Subcutaneous adipose tissue (tissue), 4 donors: ENCODE measurements around the gene STAU1. TPM values are rescaled to one million over a fixed set of nuclear protein-coding genes. Genes with fewer than 3 reads are reported as not detected.

Source experiments
- CTCF ChIP-seq: fragments of 450-650 bp; IDR thresholded peaks from one replicate; pipeline ENCODE4 v1.5.1; 2016; ENCODE audit warnings: low read depth, mild to moderate bottlenecking, control low read depth, antibody characterized with exemption, moderate library complexity
- total RNA-seq, 4 donors: library from RNA; depleted of rRNA; stranded (reverse); fragments of >200 nt; gene quantifications; one replicate each; pipeline ENCODE4 v1.1.0, GENCODE V29; 2016

STAU1 gene
- total RNA-seq, 4 donors from 2014 or later, result 70.4 to 89.7 (median 76.2) TPM

- TF ChIP-seq CTCF, result no peak
Observed at GRCh38 chr20:49203011-49203410, 14.9 kb upstream of the STAU1 start.

GRCh38 chr20:49199729-49200293 is 11.7 kb upstream of the STAU1 start:
- TF ChIP-seq CTCF, result no peak

GRCh38 chr20:49187330-49187850 is 744 bp downstream of the STAU1 start:
- TF ChIP-seq CTCF, result no peak

- no peak for TF ChIP-seq CTCF
Observed at GRCh38 chr20:49186535-49187329, 1.4 kb downstream of the STAU1 start.

- TF ChIP-seq CTCF, result no peak
Observed at GRCh38 chr20:49185071-49185761, 2.9 kb downstream of the STAU1 start.

- no peak for TF ChIP-seq CTCF
Observed at GRCh38 chr20:49184691-49185070, 3.5 kb downstream of the STAU1 start.

- no peak for TF ChIP-seq CTCF
Observed at GRCh38 chr20:49183444-49183843, 4.7 kb downstream of the STAU1 start.
